Right atrium auricular region (tissue), 2 donors: ENCODE measurements around the gene UVRAG. TPM values are rescaled to one million over a fixed set of nuclear protein-coding genes. Genes with fewer than 3 reads are reported as not detected.

Experiments
- DNase-seq: peaks from one replicate; pipeline ENCODE4 v3.0.0-alpha.2; 2019; ENCODE audit warnings: low spot score
- H3K27ac ChIP-seq, 2 donors: fragments of 200-600 bp; sonication (generic); 1 replicate in 1 of 2; 2 replicates in 1 of 2; pipeline ENCODE4 v1.5.1; 2016 to 2019
- H3K27me3 ChIP-seq, 2 donors: fragments of 200-600 bp; sonication (generic); one replicate each; pipeline versions ENCODE4 v1.5.1 to v1.6.0; 2017 to 2019
- H3K36me3 ChIP-seq: fragments of 200-600 bp; sonication (generic); one replicate; pipeline ENCODE4 v1.5.1; 2016
- H3K4me1 ChIP-seq, 2 donors: fragments of 200-600 bp; sonication (generic); one replicate each; pipeline versions ENCODE4 v1.5.1 to v1.6.0; 2017 to 2019
- H3K4me3 ChIP-seq, 2 donors: fragments of 200-600 bp; sonication (generic); 1 replicate in 1 of 2; 2 replicates in 1 of 2; pipeline ENCODE4 v1.5.1; 2017 to 2019; ENCODE audit warnings: mild to moderate bottlenecking in 1 of 2, moderate library complexity in 1 of 2
- H3K9me3 ChIP-seq, 2 donors: fragments of 200-600 bp; sonication (generic); one replicate each; pipeline ENCODE4 v1.5.1; 2019
- total RNA-seq, 2 donors: library from RNA; depleted of rRNA; stranded (reverse); fragments of >200 nt; gene quantifications; one replicate each; pipeline ENCODE4 v1.1.0, GENCODE V29; 2016
- TF ChIP-seq, protein P1 (sequence below), 2 donors: fragments of 200-600 bp; sonication (generic); IDR thresholded peaks; one replicate each; pipeline ENCODE4 v1.5.1; 2019; ENCODE audit warnings: antibody characterized with exemption in 2 of 2

UVRAG gene
- total RNA-seq, 2 donors from 2014 or later = 13.2 to 13.9 TPM

DNA sequence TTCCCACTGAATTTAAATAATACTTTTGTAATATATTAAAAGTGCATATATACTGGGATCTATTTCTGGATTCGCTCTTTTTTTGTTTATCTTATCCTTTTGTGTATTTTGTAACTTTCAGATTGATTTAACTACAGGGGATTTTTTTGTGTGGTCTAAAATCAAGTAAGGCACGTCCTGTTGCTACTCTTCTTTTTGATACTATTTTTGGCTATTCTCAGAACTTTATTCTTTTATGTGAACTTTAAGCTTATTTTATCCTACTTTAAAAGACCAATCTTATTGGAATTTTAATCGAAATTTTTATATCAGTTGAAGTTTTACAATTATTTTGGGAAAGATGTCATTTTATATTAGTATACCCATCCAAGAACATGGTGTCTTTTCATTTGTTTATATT is 106.8 kb downstream of the UVRAG start:
- no peaks in the 10 kb centered on the region for H3K36me3 ChIP-seq
- no peak overlapping the region for H3K4me3 ChIP-seq
- DNase-seq = no peak
- peaks cover 0 to 27% of the 10 kb centered on the region in 2 donors for H3K4me1 ChIP-seq
- no peaks in the 10 kb centered on the region for H3K9me3 ChIP-seq
- no peak overlapping the region for H3K27ac ChIP-seq
- no peaks in the 10 kb centered on the region for H3K27me3 ChIP-seq
- TF ChIP-seq, protein P1, sequence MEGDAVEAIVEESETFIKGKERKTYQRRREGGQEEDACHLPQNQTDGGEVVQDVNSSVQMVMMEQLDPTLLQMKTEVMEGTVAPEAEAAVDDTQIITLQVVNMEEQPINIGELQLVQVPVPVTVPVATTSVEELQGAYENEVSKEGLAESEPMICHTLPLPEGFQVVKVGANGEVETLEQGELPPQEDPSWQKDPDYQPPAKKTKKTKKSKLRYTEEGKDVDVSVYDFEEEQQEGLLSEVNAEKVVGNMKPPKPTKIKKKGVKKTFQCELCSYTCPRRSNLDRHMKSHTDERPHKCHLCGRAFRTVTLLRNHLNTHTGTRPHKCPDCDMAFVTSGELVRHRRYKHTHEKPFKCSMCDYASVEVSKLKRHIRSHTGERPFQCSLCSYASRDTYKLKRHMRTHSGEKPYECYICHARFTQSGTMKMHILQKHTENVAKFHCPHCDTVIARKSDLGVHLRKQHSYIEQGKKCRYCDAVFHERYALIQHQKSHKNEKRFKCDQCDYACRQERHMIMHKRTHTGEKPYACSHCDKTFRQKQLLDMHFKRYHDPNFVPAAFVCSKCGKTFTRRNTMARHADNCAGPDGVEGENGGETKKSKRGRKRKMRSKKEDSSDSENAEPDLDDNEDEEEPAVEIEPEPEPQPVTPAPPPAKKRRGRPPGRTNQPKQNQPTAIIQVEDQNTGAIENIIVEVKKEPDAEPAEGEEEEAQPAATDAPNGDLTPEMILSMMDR (IDR thresholded peaks at IDR 0.05) = no peak

DNA sequence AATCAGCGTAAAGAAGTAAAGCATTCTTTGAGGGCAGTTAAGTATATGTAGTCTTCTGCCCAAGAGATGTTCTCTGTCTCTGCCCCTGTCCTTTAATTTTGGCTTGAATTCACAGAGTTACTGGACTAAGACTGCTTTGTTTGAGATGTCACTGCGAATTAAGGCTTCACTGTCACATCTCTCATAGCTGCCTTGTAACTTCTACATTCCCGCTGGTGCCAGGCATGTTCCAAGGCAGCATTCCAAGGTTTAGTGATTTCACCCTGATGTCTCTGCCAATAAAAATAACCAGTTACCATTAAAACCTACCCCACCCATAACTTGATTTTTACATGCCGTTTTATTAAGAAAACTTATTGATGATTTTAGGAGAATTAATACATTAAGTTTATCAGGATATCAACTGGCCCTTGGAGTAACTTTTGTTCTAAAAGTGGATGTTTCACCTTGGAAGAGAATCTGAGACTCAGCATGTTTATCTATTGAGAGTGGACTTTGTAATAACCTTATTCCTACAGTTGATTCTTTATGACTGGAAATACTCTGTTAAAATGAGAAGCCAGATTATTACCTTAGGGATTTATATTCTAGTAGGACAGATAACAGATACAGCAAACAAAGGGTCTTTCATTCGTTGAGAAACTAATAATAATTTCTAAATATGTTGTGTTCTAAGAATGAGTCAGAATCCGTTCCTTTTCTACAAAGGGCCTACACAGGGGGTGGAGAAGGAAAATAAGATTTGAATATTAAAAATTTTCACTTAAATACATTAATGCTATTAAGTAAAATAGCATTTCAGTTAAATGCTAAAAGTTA is 110.2 kb downstream of the UVRAG start:
- Histone ChIP-seq H3K36me3 (no peaks in the 10 kb centered on the region), H3K9me3 (no peaks in the 10 kb centered on the region), H3K4me3 (no peak overlapping the region), H3K4me1 (peaks cover 0 to 18% of the 10 kb centered on the region in 2 donors), H3K27ac (peak overlapping the region; percentile 30 to 35), H3K27me3 (no peaks in the 10 kb centered on the region)
- TF ChIP-seq, protein P1 (IDR thresholded peaks at IDR 0.05) = no peak
- no peak for DNase-seq

DNA sequence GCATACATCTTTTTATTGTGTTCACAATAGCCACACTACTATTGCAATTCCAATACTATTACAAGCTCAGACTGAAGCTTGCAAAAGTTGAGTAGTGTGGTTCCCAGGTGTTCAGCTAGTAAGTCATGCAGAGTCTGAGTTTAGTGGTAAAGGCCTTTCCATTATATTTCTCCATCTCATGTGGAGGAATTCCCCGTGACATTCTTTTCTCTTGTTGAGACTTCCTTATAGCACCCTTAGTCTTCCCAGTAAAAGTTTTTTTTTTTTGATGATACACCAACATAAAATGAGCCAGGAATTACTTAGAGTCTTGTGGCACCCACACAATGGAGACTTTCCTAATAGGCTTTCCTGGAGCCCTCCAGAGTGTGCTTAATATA is 110.8 kb downstream of the UVRAG start:
- TF ChIP-seq, protein P1 (IDR thresholded peaks at IDR 0.05) = no peak
- H3K27me3 ChIP-seq = no peaks in the 10 kb centered on the region
- no peaks in the 10 kb centered on the region for H3K36me3 ChIP-seq
- H3K4me3 ChIP-seq = no peak overlapping the region
- H3K27ac ChIP-seq = peak overlapping the region in 1 of 2 donors; percentile 30
- DNase-seq = no peak
- H3K4me1 ChIP-seq = peaks cover 0 to 18% of the 10 kb centered on the region in 2 donors
- H3K9me3 ChIP-seq = no peaks in the 10 kb centered on the region

DNA sequence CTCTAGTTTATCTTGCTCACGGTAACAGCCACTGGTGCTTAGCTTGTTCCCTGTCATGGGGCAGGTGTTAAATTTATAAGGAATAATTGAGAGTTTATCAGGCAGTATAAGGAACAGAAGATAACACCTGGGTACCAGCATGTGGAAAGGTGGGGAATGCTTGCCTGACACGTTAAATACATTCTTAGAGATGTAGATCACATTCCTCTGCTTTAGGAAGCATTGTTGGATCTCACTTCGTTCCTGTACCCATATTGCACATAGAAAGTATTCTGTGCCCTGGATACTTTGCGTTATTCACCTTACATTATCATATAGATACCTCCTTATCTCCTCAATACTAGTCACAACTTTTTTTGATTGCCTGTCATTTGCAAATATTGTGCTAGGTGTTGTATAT is 114.7 kb downstream of the UVRAG start:
- peaks cover 0 to 15% of the 10 kb centered on the region in 2 donors for H3K4me1 ChIP-seq
- TF ChIP-seq, protein P1 (IDR thresholded peaks at IDR 0.05) = no peak
- no peak overlapping the region for H3K4me3 ChIP-seq
- H3K9me3 ChIP-seq = no peaks in the 10 kb centered on the region
- H3K27me3 ChIP-seq = no peaks in the 10 kb centered on the region
- DNase-seq = no peak
- no peak overlapping the region for H3K27ac ChIP-seq
- H3K36me3 ChIP-seq = no peaks in the 10 kb centered on the region

DNA sequence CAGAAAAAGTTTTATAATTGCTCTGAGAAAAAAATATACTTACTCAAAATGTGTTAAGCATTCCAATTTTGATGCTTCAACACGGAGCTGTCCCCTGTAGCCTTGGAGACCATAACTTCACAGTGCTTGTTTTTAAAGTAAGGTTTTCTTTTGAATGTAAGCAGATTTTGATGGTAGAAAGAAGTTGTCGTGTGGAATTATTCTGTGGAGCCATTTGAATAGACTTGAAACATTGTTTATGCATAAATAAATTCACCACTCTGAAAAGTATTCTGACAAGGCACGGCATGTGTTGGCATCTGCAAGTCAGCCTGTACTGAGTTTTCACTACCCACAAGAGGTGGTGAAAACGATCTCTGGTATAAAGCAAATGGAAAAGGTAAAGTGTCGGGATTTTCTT is 115.5 kb downstream of the UVRAG start:
- Histone ChIP-seq H3K36me3 (no peaks in the 10 kb centered on the region), H3K4me1 (peaks cover 0 to 7% of the 10 kb centered on the region in 2 donors), H3K4me3 (no peak overlapping the region), H3K27me3 (no peaks in the 10 kb centered on the region), H3K27ac (no peak overlapping the region), H3K9me3 (no peaks in the 10 kb centered on the region)
- TF ChIP-seq, protein P1 (IDR thresholded peaks at IDR 0.05) = no peak
- DNase-seq = no peak
